GM12872 (cell line): ENCODE data around the gene MTA1.

Source experiments
- CTCF ChIP-seq: IDR thresholded peaks from 3 replicates; pipeline ENCODE4 v1.5.1; 2011; ENCODE audit warnings: low read depth, mild to moderate bottlenecking, low read length, moderate library complexity; ENCODE audit not compliant: insufficient read depth

MTA1 gene

GRCh38 chr14:105497671-105498429 lies 78.2 kb downstream of the MTA1 start:
- no peak for TF ChIP-seq CTCF

- no peak for TF ChIP-seq CTCF
Observed at GRCh38 chr14:105498430-105499255, 79.0 kb downstream of the MTA1 start.

- no peak for TF ChIP-seq CTCF
Observed at GRCh38 chr14:105499256-105500035, 79.8 kb downstream of the MTA1 start.

- TF ChIP-seq CTCF, result no peak
Observed at GRCh38 chr14:105500036-105500725, 80.6 kb downstream of the MTA1 start.

GRCh38 chr14:105500726-105501101 lies 81.1 kb downstream of the MTA1 start:
- TF ChIP-seq CTCF, result no peak

GRCh38 chr14:105501504-105502291 lies 82.1 kb downstream of the MTA1 start:
- TF ChIP-seq CTCF, result no peak
